NCI-H345 treated with DMSO at 0.1 percent for 48 hours (cell line): ENCODE data around the gene HLF.

Source experiments
- DNase-seq: peaks from one replicate; lab custom pipeline; 2025; ENCODE audit not compliant: unreplicated experiment; lab: John Stamatoyannopoulos, UW

The HLF gene

GRCh38 chr17:55254375-55254774, 10.4 kb upstream of the HLF start:
- no peak for DNase-seq

DNA sequence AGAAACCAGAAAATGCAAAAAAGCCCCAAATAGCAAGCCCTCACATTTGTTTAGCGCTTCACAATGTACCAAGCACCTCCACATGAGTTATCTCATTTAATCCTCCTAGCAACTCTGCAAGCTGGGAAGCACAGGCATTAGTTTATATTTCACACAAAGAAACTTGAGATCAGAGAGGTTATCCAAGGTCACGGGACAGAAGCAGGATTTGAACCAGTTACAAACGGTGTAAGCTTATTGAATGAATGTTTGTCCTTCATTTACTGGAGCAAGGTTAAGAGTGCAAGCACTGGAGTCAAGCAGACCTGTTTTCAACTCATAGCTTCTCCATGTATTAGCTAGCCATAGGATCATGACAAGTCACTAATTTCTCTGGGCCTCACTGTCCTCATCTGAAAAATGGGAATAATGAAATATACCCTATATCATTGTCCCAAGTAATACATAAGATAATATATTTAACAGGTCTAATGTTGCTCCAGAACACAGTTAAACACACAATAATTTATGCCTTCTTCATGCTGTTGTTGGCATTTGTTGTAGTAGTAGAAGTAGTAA, 6.1 kb upstream of the HLF start:
- DNase-seq: no peak

DNA sequence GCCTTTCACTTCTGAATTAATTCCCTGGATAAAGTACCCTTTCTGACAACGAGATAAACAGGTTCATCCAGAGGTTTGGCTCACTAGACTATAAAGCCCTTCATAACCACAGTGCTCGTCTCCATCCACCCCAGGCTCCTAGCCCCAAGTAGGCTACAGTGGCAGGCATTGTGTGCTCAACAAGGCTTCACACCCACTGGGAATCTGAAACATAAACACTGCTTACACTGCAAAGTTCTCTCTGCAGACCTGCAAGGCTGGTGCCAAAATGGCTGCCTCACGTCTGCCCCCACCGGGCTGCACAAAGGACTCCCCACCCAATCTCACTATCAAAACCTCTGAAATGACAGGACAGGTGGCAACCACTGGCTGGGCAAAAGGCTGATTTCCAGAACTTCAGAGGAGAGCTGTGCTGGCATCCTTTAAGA, 5.1 kb upstream of the HLF start:
- DNase-seq: no peak

GRCh38 chr17:55261311-55261710, 3.4 kb upstream of the HLF start:
- no peak for DNase-seq

- DNase-seq: no peak
These were observed 1.0 kb upstream of the HLF start for GRCh38 chr17:55263569-55264277.

GRCh38 chr17:55264278-55264644, 499 bp upstream of the HLF start:
- no peak for DNase-seq

- no peak for DNase-seq
These were observed 706 bp downstream of the HLF start for GRCh38 chr17:55265311-55266021.

DNA sequence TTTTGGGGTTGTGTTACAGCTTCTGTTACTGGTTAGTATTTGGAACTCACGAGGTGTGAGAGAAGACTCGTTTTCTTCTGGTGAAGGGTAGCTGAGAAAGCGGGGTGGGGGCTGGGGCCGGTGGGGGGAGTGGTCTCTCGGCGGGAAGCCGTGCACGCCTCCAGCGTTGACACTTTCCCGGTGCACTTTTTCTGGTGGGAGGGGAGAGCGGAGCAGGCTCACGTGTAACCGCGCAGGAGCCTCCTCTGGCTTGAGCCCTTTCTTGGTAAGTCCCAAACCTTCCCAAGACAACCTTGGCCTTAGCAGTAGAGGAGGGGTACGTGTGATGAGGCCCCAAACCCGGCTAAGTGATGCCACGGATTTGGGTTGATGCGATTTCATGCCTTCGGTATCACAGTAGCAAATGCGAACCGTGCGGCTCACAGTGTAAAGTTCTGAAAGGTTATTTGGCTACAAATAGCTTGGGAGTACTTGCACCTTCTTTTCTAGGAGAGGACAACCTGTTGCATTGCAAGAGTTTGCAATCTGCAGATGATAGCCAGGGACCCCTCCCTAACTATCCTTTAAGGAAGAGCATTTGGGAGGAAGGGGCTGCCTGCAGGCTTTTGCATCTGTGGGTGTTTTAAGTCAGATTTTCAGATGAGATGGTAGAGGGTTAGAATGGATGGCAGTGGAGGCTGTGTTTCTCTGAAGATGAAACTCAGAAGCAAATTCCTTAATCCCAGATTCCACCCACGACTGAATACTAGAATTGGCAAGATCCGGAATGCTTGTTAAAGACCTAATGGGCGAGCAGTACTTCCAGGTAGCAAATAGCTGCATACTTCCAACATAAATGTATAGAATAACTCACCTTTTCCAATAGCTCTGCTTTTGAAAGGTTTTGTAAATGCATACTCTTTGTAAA, 1.5 kb downstream of the HLF start:
- DNase-seq: no peak

DNA sequence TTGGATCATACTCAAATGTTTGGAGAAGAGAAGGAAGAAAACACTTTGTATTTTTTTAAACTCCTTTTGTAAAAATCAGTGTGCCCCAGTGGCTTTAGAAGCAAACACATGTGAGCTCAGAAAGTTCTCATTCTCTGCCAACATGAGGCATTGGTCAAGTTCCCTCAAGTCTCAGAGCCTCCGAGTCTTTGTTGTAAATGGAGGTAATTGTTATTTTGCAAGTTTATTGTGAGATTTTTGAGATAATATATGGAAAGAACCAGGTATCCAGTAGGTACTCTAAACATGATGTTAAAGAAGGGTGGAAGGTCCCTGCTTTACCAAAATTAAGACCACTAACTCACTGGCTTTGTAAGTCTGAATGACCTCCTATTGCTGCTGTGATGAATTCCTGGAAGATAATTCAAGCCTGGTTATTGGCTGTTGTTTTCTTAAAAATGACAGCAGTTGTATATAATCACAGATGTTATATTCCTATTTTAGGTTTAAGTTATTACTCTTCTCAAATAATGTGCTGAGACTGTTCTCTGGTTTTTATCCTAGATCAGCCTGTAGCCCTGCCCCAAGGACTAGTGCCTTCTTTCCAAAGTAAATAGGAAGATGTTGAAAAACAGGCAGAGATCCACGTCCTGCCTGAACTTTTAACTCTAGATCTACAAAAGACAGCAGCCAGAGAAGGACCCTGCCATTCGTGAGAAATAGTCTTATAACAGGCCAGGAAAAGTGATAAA, 2.4 kb downstream of the HLF start:
- no peak for DNase-seq

- no peak for DNase-seq
These were observed 3.3 kb downstream of the HLF start for GRCh38 chr17:55267777-55268648.

DNA sequence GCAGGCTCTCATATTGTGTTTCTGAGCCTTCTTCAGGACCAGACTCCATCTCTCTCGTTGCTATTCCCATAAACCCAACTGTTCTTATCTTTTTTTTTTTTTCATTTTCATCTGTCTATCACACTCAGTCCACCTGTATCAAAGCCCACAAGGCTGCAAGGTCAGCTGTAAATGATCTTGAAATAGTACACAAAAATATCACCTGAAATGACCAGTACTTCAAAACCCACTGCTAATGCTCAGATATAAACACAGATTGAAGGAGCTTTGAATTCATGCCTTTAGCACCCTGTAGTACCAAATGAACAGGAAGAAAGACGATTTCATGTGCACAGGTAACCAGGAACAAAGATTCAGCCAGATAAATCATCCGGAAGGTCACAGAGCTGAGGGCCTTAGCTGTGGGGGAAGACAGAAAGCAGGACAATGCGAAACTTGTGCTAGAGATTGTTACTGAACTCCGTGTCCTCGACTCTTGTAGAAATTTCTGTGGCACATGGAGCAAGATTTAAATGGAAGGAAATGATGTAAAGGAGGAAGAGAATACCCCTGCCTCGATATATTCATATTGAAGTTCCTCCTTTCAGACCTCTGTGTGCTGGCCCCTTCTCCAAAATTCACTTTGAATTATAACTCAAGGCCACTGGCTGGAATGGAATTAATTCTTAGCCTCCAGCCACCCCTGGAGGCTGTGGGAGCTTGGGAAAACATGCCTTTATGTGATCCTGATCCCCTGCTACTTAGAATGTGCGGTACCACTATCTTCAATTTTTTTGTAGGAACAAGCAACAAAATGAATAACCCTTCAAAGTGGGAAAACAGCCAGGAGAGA, 4.1 kb downstream of the HLF start:
- DNase-seq: no peak

- DNase-seq: no peak
These were observed 5.1 kb downstream of the HLF start for GRCh38 chr17:55269894-55270293.

DNA sequence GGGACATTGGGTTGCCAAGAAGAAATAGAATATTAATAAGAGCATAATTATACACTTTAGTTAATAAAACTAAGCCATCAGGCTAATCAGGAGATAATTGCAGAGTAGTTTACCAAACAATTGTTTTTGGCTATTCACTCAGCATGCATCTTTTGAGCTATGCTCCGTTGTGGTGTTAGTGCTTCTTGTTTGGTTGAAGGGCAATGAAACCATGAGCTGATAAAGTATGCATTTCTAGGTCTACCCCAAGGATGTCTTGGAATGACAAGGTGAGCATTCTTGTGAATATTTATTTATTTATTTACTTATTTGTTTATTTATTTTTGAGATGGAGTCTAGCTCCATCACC, 6.4 kb downstream of the HLF start:
- DNase-seq: no peak

DNA sequence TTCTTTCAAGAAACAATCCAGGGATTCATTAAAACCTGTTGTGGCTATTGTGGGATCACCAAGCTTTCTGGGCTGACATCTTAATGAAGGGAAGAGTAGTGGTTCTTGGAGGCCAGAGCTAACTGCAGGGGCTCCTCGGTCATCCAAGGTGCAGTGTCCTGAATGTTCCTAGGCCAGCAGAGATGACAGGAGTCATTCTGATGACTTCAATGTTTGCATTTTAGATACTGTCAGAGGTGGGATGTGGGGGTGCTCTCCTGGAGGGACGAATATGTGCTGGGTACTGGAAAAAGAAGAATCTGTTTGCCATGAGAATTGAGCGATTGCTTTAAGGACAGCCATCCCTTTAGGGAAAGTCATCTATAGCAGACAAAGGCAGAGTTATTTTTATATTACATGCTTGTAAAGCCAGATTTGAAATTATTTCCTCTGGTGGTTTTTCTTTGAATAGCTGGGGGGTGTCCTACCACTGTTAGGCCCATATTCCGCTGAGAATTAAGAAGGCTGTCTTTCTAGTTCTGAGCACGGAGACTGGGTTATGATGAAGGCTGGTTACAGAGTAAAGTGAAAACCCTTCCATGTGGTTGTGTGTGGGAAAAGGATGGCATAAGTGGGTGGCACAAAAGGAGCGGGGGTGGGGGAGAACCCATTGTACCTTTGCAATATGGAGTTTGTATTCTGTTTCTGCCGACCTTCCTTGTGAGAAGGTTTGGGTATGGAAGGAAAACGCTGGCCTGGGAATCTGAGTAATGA, 7.4 kb downstream of the HLF start:
- no peak for DNase-seq

DNA sequence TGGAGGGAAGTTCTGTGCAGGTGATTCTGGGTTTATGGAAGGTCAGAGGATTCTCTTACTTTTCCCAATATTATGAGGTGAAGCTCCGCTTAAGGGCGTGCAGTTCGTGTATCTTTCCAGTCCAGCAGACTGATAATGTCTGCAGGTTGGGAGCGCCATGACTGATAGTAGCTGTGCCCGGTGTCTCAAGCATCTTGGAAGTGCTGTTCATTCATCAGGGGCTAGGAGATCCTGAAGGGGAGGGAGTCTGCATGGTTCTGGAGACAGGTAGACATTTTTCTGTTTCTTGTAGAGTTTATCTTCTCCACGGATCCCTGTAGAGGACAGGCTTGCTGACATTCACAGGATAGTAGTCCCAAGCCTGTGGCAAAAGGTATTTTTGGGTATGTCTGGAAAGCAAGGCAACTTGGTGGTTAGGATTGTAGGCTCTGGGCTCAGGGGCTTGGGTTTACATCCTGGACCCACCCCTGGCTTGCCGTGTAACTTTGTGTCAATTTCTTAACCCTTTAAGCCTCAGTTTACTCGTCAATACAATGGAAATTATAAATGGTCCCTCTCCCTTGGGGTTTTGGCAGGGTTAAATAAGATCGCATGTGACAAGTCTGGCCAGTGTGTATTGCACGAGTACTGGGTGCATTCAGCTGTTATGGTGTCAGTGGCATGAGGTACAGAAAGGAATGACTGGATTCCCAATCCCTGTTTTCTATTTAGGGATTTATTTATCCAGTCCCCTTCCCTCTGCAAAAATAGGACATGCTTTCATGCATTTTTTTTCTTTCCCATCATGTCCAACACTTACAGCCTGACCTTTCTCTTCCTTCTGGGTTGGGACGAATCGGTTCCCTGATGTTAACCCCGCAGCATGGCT, 8.2 kb downstream of the HLF start:
- no peak for DNase-seq

- no peak for DNase-seq
These were observed 9.0 kb downstream of the HLF start for GRCh38 chr17:55273579-55274354.
